K562 (cell line): ENCODE results near the gene DKC1. TPM values are rescaled to one million over a fixed set of nuclear protein-coding genes. Genes with fewer than 3 reads are reported as not detected.

Source experiments
- ATAC-seq: fragments of 200-7000 bp; cut with Tn5 transposase; 3 replicates; pipeline ENCODE4 v1.9.1; 2020; ENCODE audit warnings: moderate library complexity
- BruUV-seq: library from RNA; stranded (reverse); fragments of 400-500 nt; replicated peaks from 2 replicates; lab custom pipeline; 2021; lab: Mats Ljungman, UMichigan
- CTCF ChIA-PET: fragments of 300-600 bp; formaldehyde crosslinking; extraction: SDS; loops from one replicate; lab custom pipeline; 2021; ENCODE audit warnings: low intra/inter-chr PET ratio; lab: Yijun Ruan, JAX
- POLR2A ChIA-PET: fragments of 300-600, 350-650 bp; sonication (Branson Sonifier 250); formaldehyde crosslinking; extraction: SDS; loops from one replicate; lab custom pipeline; 2021; ENCODE audit warnings: antibody characterized with exemption, inconsistent platforms; lab: Yijun Ruan, JAX
- DNase-seq, 4 experiments: peaks; one replicate each; pipeline versions ENCODE4 v3.0.0 to v3.0.0-alpha.2; 2011 to 2018; ENCODE audit warnings: low spot score in 3 of 4, mixed read lengths in 3 of 4; ENCODE audit errors: extremely low read depth in 1 of 4
- FAIRE-seq: peaks from 2 replicates; lab custom pipeline; 2011; peaks lifted over from hg19 to GRCh38; lab: Jason Lieb, UNC
- H2AFZ ChIP-seq: 2 replicates; pipeline ENCODE4 v1.6.0; 2011; ENCODE audit warnings: low read depth, low read length, control low read depth, inconsistent platforms
- H3K27ac ChIP-seq: fragments of 200-600 bp; 3 replicates; pipeline ENCODE4 v1.8.0; 2011; ENCODE audit warnings: low read depth, mild to moderate bottlenecking, control low read depth, inconsistent platforms, low read length, moderate library complexity, mixed read lengths; ENCODE audit errors: extremely low read depth
- H3K27me3 ChIP-seq, 2 experiments: fragments of 300-600 bp in 1 of 2; 2 replicates in 1 of 2; 3 replicates in 1 of 2; pipeline versions ENCODE4 v1.6.0 to v1.8.0; 2011; ENCODE audit warnings: inconsistent platforms in 2 of 2, low read length in 2 of 2, mild to moderate bottlenecking in 1 of 2, mixed read lengths in 1 of 2, moderate library complexity in 1 of 2; ENCODE audit not compliant: control insufficient read depth in 2 of 2, insufficient read depth in 2 of 2
- H3K36me3 ChIP-seq: fragments of 300-600 bp; 3 replicates; pipeline ENCODE4 v1.8.0; 2011; ENCODE audit warnings: mild to moderate bottlenecking, low read length, inconsistent platforms; ENCODE audit not compliant: control insufficient read depth, insufficient read depth
- H3K4me1 ChIP-seq, 2 experiments: fragments of 200-600 bp in 1 of 2; replicated peaks in 1 of 2; 2 replicates in 1 of 2; 3 replicates in 1 of 2; pipeline versions ENCODE4 v1.5.1 to v1.8.0; 2011; ENCODE audit warnings: inconsistent platforms in 2 of 2, low read length in 2 of 2, mild to moderate bottlenecking in 1 of 2, mixed read lengths in 1 of 2, moderate library complexity in 1 of 2; ENCODE audit not compliant: control insufficient read depth in 2 of 2, insufficient read depth in 2 of 2
- H3K4me2 ChIP-seq: 2 replicates; pipeline ENCODE4 v1.6.1; 2011; ENCODE audit warnings: low read length, control low read depth, inconsistent platforms, mixed read lengths; ENCODE audit not compliant: insufficient read depth
- H3K4me3 ChIP-seq: fragments of 200-600 bp; sonication (generic), shearing (Covaris generic); 2 replicates; pipeline ENCODE4 v1.5.1; 2016; ENCODE audit warnings: control low read depth, inconsistent platforms
- H3K79me2 ChIP-seq: fragments of 200-600 bp; 3 replicates; pipeline ENCODE4 v1.8.0; 2011; ENCODE audit warnings: low read length, inconsistent platforms; ENCODE audit not compliant: control insufficient read depth, insufficient read depth
- H3K9ac ChIP-seq, 2 experiments: 2 replicates each; pipeline versions ENCODE4 v1.6.0 to v1.6.1; 2011; ENCODE audit warnings: low read depth in 2 of 2, low read length in 2 of 2, control low read depth in 1 of 2, inconsistent platforms in 1 of 2, mild to moderate bottlenecking in 1 of 2, mixed read lengths in 1 of 2; ENCODE audit not compliant: insufficient read depth in 1 of 2
- H3K9me1 ChIP-seq: one replicate; pipeline ENCODE4 v1.6.0; 2011; ENCODE audit warnings: inconsistent platforms, mild to moderate bottlenecking, low read length, moderate library complexity; ENCODE audit not compliant: control insufficient read depth, insufficient read depth
- H3K9me3 ChIP-seq: replicated peaks from 2 replicates; pipeline ENCODE4 v1.5.1; 2011; ENCODE audit warnings: low read depth, low read length, inconsistent platforms; ENCODE audit not compliant: control insufficient read depth, insufficient read depth
- H4K20me1 ChIP-seq: replicated peaks from 2 replicates; pipeline ENCODE4 v1.6.1; 2011; ENCODE audit warnings: low read length, inconsistent platforms, mixed read lengths; ENCODE audit not compliant: control insufficient read depth, insufficient read depth
- C11orf30 ChIP-seq: fragments of 450-650 bp; IDR thresholded peaks from 2 replicates; pipeline ENCODE4 v1.6.1; 2016; ENCODE audit warnings: low read depth, mild to moderate bottlenecking
- CBX8 ChIP-seq: fragments of 200-600 bp; sonication (generic); IDR thresholded peaks from 2 replicates; pipeline ENCODE4 v1.6.1; 2012; ENCODE audit warnings: borderline replicate concordance, mixed run types, low read depth, mild to moderate bottlenecking, moderate library complexity, mixed read lengths, low read length, control low read depth, inconsistent platforms; ENCODE audit not compliant: poor library complexity, severe bottlenecking; ENCODE audit errors: extremely low read depth
- CCNT2 ChIP-seq: IDR thresholded peaks from 2 replicates; pipeline ENCODE4 v1.6.1; 2011; ENCODE audit warnings: borderline replicate concordance, low read depth, mild to moderate bottlenecking, moderate library complexity, mixed read lengths, low read length; ENCODE audit not compliant: insufficient read length; ENCODE audit errors: extremely low read depth
- DPF2 ChIP-seq: fragments of 450-650 bp; IDR thresholded peaks from 2 replicates; pipeline ENCODE4 v1.6.1; 2016
- ESRRB ChIP-seq: fragments of 250-450 bp; sonication (Bioruptor Pico); IDR thresholded peaks from 2 replicates; pipeline ENCODE4 v1.5.0; 2020; ENCODE audit warnings: mild to moderate bottlenecking, moderate library complexity, borderline replicate concordance
- ETV5 ChIP-seq: sonication (generic); formaldehyde crosslinking; IDR thresholded peaks from 2 replicates; pipeline ENCODE4 v1.4.0; 2020; ENCODE audit warnings: low read depth, mild to moderate bottlenecking, missing genetic modification reagents
- FOXK1 ChIP-seq: sonication (generic); formaldehyde crosslinking; IDR thresholded peaks from 2 replicates; pipeline ENCODE4 v1.8.0; 2022; ENCODE audit warnings: missing genetic modification reagents, mild to moderate bottlenecking, borderline replicate concordance
- JUND ChIP-seq, 2 experiments: IDR thresholded peaks; 2 replicates in 1 of 2; 3 replicates in 1 of 2; pipeline ENCODE4 v1.6.1; 2011; ENCODE audit warnings: borderline replicate concordance in 2 of 2, low read depth in 2 of 2, low read length in 2 of 2, improper control_type of control experiment in 1 of 2, missing biosample characterization in 1 of 2, missing genetic modification characterization in 1 of 2, missing genetic modification reagents in 1 of 2
- MTA1 ChIP-seq: fragments of 450-650 bp; IDR thresholded peaks from 2 replicates; pipeline ENCODE4 v1.6.1; 2017; ENCODE audit warnings: borderline replicate concordance
- NCOA6 ChIP-seq: fragments of 450-650 bp; IDR thresholded peaks from 2 replicates; pipeline ENCODE4 v1.6.1; 2017; ENCODE audit warnings: mild to moderate bottlenecking
- RFX1 ChIP-seq: fragments of 450-650 bp; IDR thresholded peaks from 2 replicates; pipeline ENCODE4 v1.6.1; 2016; ENCODE audit warnings: mild to moderate bottlenecking, moderate library complexity
- ZNF224 ChIP-seq: sonication (generic); formaldehyde crosslinking; IDR thresholded peaks from 2 replicates; pipeline ENCODE4 v1.8.0; 2022; ENCODE audit warnings: mild to moderate bottlenecking, missing genetic modification reagents
- ZNF23 ChIP-seq: fragments of 250-450 bp; sonication (Bioruptor Pico); IDR thresholded peaks from 2 replicates; pipeline ENCODE4 v1.4.0; 2020; ENCODE audit warnings: mild to moderate bottlenecking
- ZNF407 ChIP-seq: fragments of 450-650 bp; IDR thresholded peaks from 2 replicates; pipeline ENCODE4 v1.6.1; 2016; ENCODE audit warnings: low read depth
- in situ Hi-C: fragments of 300-500 bp; cut with MboI; formaldehyde crosslinking; loops from 4 replicates; pipeline ENCODE4 v1.15.0; 2018; ENCODE audit warnings: inconsistent platforms, mixed read lengths
- intact Hi-C: fragments of 100-400 bp; cut with micrococcal nuclease; formaldehyde crosslinking; loops from 2 replicates; pipeline ENCODE4 v1.14.2; 2022
- polyA plus RNA-seq, 8 experiments: library from polyadenylated mRNA; depleted of rRNA in 4 of 8; stranded (reverse) in 5 of 8; unstranded in 3 of 8; fragments of >200 nt; fragmentation: Nextera tagmentation in 2 of 8; fragmentation: Illumina TruSeq in 1 of 8; extraction: Ambion mirVana in 2 of 8; extraction: Trizol in 1 of 8; gene quantifications; 2 replicates each; pipeline versions ENCODE4 v1.2.1 to v1.2.3, GENCODE V29; 2011 to 2014; ENCODE audit warnings: inconsistent platforms in 1 of 8, missing spikeins in 1 of 8
- total RNA-seq, 7 experiments: library from RNA; depleted of rRNA in 6 of 7; stranded (reverse); fragments of >200 nt in 6 of 7; fragmentation: Illumina TruSeq in 2 of 7; extraction: Trizol in 2 of 7; gene quantifications; 2 replicates each; pipeline versions ENCODE4 v1.2.1 to v1.2.3, GENCODE V29; 2011 to 2021; ENCODE audit warnings: low replicate concordance in 1 of 7

DKC1 gene
- total and polyA plus RNA-seq, 9 of the 15 experiments (the other 6 are each of a cell fraction or from before 2014, with no cell fraction given), result 205 to 313 (median 219) TPM

DNA sequence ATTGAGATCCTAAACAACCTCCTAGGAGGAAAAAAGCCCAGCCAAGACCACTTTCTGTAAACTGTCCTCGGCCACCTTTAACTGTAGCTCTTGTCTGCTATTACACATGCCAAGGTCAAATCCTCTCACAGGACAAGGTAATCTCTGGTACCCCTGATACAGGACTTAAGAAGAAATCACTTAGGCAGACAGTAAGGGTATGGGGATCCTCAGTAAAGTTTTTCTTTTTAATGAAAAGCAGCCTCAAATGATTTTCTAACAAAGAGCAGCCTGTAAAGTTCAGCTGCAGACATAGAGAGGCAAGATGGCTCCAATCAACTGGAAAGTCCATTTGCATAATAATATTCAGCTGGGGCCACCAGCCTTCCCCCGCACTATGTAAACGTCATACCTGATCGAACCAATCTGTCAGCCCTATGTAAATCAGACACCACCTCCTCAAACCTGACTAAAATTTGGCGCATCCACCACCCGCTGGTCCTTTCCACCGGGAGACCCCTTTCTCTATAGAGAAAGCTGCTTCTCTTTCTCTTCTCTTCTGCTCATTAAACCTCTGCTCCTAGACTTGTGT is 57.2 kb downstream of the DKC1 start (continued):
- no peak for TF ChIP-seq ESRRB (CRISPR knock-in tag)
- TF ChIP-seq ETV5 (CRISPR knock-in tag), result no peak
- no peak for TF ChIP-seq ZNF224
- TF ChIP-seq CBX8, result no peak
- TF ChIP-seq ZNF23, result no peak
- TF ChIP-seq JUND (IDR thresholded peaks at IDR 0.05; ENCODE audit: borderline replicate concordance, low read depth, low read length), result no peak
- 0 out of 3 replicates have a peak, but pooled peaks have one; percentile 20 for TF ChIP-seq JUND (tag; IDR thresholded peaks at IDR 0.05; ENCODE audit: borderline replicate concordance, low read depth, low read length)
- no peak for TF ChIP-seq NCOA6
- no peak for TF ChIP-seq CCNT2
- no peak for TF ChIP-seq MTA1
- no peak for TF ChIP-seq RFX1

GRCh38 chrX:154821523-154821922 is 58.9 kb downstream of the DKC1 start:
- H3K4me2 ChIP-seq, result peak overlapping the region; percentile 18; the same call in 1 of the 2 replicates
- DNase-seq (no peak), FAIRE-seq (no peak), ATAC-seq (no peak)
- peaks cover 22 to 37% of the 10 kb centered on the region in 2 experiments; a peak in 4 of 5 replicates for H3K4me1 ChIP-seq
- no peak overlapping the region for H3K4me3 ChIP-seq
- CTCF ChIA-PET, result no interaction called here
- POLR2A ChIA-PET, result interaction anchor here (0.8 to 1.9 kb wide), 3 partner anchors 10 to 52 kb away, joined by 4 to 7 read pairs (median 4); no protein-coding TSS in a partner anchor
- H3K36me3 ChIP-seq, result no peaks in the 10 kb centered on the region
- no peak overlapping the region for H3K9ac ChIP-seq
- H3K27me3 ChIP-seq, result no peaks in the 10 kb centered on the region
- peaks cover 9% of the 10 kb centered on the region; the same call in 1 of the 3 replicates for H3K79me2 ChIP-seq
- H4K20me1 ChIP-seq, result no peaks in the 10 kb centered on the region
- no TSS peak for BruUV-seq
- no peaks in the 10 kb centered on the region for H3K9me1 ChIP-seq
- H2AFZ ChIP-seq, result peak overlapping the region; percentile 83
- in situ Hi-C loops, result no loop called here
- no peaks in the 10 kb centered on the region for H3K9me3 ChIP-seq
- intact Hi-C loops, result no loop called here
- peak overlapping the region; percentile 50 for H3K27ac ChIP-seq
- 0 out of 2 replicates have a peak, but pooled peaks have one; percentile 21 for TF ChIP-seq DPF2
- no peak for TF ChIP-seq FOXK1 (CRISPR knock-in tag)
- TF ChIP-seq C11orf30, result peak; percentile 18; the same call in 1 of the 2 replicates
- no peak for TF ChIP-seq ZNF407
